HL-60/S4 treated with retinoic acid at 250 ng/mL for 4 days and 3 days (cell line): ENCODE results near the gene FAM120B.

Experiments
- in situ Hi-C: fragments of 300-500 bp; cut with MboI; formaldehyde crosslinking; loops from 2 replicates; pipeline ENCODE4 v1.7.0; 2022; ENCODE audit warnings: low sequenced_read_pairs

Gene FAM120B

GRCh38 chr6:170438402-170438753 is 131.8 kb downstream of the FAM120B start:
- in situ Hi-C loops, result no loop called here

- in situ Hi-C loops, result no loop called here
Measured at GRCh38 chr6:170438861-170439260, 132.3 kb downstream of the FAM120B start.

- in situ Hi-C loops, result no loop called here
Measured at GRCh38 chr6:170439366-170440361, 133.1 kb downstream of the FAM120B start.

- in situ Hi-C loops, result no loop called here
Measured at GRCh38 chr6:170440437-170440836, 133.9 kb downstream of the FAM120B start.

GRCh38 chr6:170441316-170441715 is 134.8 kb downstream of the FAM120B start:
- in situ Hi-C loops, result no loop called here

GRCh38 chr6:170442596-170442995 is 136.0 kb downstream of the FAM120B start:
- in situ Hi-C loops, result no loop called here

GRCh38 chr6:170443151-170443662 is 136.6 kb downstream of the FAM120B start:
- in situ Hi-C loops, result no loop called here

GRCh38 chr6:170444056-170444591 is 137.6 kb downstream of the FAM120B start:
- in situ Hi-C loops, result no loop called here

- in situ Hi-C loops, result no loop called here
Measured at GRCh38 chr6:170444811-170445211, 138.3 kb downstream of the FAM120B start.

GRCh38 chr6:170445487-170445886 is 138.9 kb downstream of the FAM120B start:
- in situ Hi-C loops, result no loop called here

GRCh38 chr6:170445971-170446370 is 139.4 kb downstream of the FAM120B start:
- in situ Hi-C loops, result no loop called here

- in situ Hi-C loops, result no loop called here
Measured at GRCh38 chr6:170446841-170447560, 140.4 kb downstream of the FAM120B start.

GRCh38 chr6:170447561-170447930 is 141.0 kb downstream of the FAM120B start:
- in situ Hi-C loops, result no loop called here

GRCh38 chr6:170448317-170448716 is 141.8 kb downstream of the FAM120B start:
- in situ Hi-C loops, result no loop called here

GRCh38 chr6:170448751-170449630 is 142.4 kb downstream of the FAM120B start:
- in situ Hi-C loops, result no loop called here

- in situ Hi-C loops, result no loop called here
Measured at GRCh38 chr6:170449835-170450753, 143.5 kb downstream of the FAM120B start.

- in situ Hi-C loops, result no loop called here
Measured at GRCh38 chr6:170450916-170451761, 144.6 kb downstream of the FAM120B start.
